Umbilical cord (tissue), 2 donors: ENCODE measurements around the gene PROKR1. TPM values are rescaled to one million over a fixed set of nuclear protein-coding genes. Genes with fewer than 3 reads are reported as not detected.

Experiments
- DNase-seq: peaks from one replicate; pipeline ENCODE4 v3.0.0-alpha.2; 2015; ENCODE audit warnings: low spot score
- total RNA-seq: library from RNA; depleted of rRNA; stranded (reverse); fragments of >200 nt; gene quantifications from one replicate; pipeline ENCODE4 v1.2.3, GENCODE V29; 2014; ENCODE audit warnings: low replicate concordance; ENCODE audit not compliant: insufficient read depth

Gene PROKR1
- total RNA-seq, 1 donor from 2014 or later, result 0.72 TPM

- DNase-seq, result no peak
These were observed 55.4 kb downstream of the PROKR1 start for GRCh38 chr2:68698567-68699377.

DNA sequence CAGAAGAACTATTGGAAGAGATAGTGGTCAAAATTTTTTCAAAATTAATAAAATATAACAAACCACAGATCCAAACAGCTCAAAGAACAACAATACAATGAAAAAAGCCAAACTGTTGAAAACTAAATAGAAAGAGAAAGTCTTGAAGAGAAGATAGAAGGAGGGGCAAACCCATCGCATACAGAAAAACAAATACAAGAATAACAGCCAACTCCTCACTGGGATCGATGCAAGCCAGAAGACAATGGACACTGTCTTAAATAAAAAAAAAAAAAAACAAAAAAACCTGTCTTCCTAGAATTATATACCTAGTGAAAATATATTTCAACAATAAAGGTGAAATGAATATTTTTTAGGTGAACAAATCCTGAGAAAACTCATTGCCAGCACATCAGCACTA is 57.2 kb downstream of the PROKR1 start:
- DNase-seq, result no peak

- no peak for DNase-seq
These were observed 63.3 kb downstream of the PROKR1 start for GRCh38 chr2:68706637-68707036.

Other genes starting within 250 kb of the PROKR1 start
- 2.4 TPM for gene FBXO48, start 176.3 kb upstream of the PROKR1 start, total RNA-seq
- gene APLF, start 176.0 kb upstream of the PROKR1 start, total RNA-seq, result 13.5 TPM
- 7.7 TPM for gene ARHGAP25, start 91.2 kb downstream of the PROKR1 start, total RNA-seq
- gene BMP10, start 227.8 kb downstream of the PROKR1 start, total RNA-seq, result 0.48 TPM